HL-60 (cell line): Measurements from ENCODE around the gene MAP6D1.

Experiments
- DNase-seq, 2 experiments: peaks; one replicate each; pipeline ENCODE4 v3.0.0-alpha.2; 2010 to 2020; ENCODE audit warnings: low read depth in 1 of 2, low spot score in 1 of 2
- H3K27ac ChIP-seq: fragments of 250-450 bp; sonication (Bioruptor Pico); replicated peaks from 2 replicates; pipeline ENCODE4 v1.5.1; 2020; ENCODE audit warnings: mild to moderate bottlenecking, moderate library complexity
- H3K27me3 ChIP-seq: fragments of 250-450 bp; sonication (Bioruptor Pico); 2 replicates; pipeline ENCODE4 v1.5.1; 2021; ENCODE audit warnings: mild to moderate bottlenecking, moderate library complexity; ENCODE audit not compliant: insufficient read depth, poor library complexity, severe bottlenecking
- H3K4me3 ChIP-seq: replicated peaks from 2 replicates; pipeline ENCODE4 v1.5.1; 2011; ENCODE audit warnings: mild to moderate bottlenecking, control low read depth, low read length; ENCODE audit not compliant: insufficient read depth
- CTCF ChIP-seq: IDR thresholded peaks from one replicate; pipeline ENCODE4 v1.5.1; 2011; ENCODE audit warnings: low read length, control low read depth, inconsistent platforms; ENCODE audit not compliant: insufficient read depth
- GABPA ChIP-seq: IDR thresholded peaks from 2 replicates; pipeline ENCODE4 v1.6.1; 2012; ENCODE audit warnings: low read depth
- POLR2AphosphoS5 ChIP-seq: IDR thresholded peaks from 2 replicates; pipeline ENCODE4 v1.6.1; 2012; ENCODE audit warnings: low read depth
- REST ChIP-seq: IDR thresholded peaks from 2 replicates; pipeline ENCODE4 v1.6.1; 2012; ENCODE audit warnings: low read depth; ENCODE audit not compliant: insufficient replicate concordance
- SPI1 ChIP-seq: IDR thresholded peaks from 2 replicates; pipeline ENCODE4 v1.6.1; 2012; ENCODE audit warnings: low read depth, mild to moderate bottlenecking, borderline replicate concordance

The MAP6D1 gene

GRCh38 chr3:183833516-183833915 lies 8.1 kb upstream of the MAP6D1 start:
- Histone ChIP-seq H3K27me3 (no peaks in the 10 kb centered on the region), H3K27ac (no peak overlapping the region), H3K4me3 (no peak overlapping the region)
- no peak for DNase-seq
- no peak for TF ChIP-seq CTCF
- TF ChIP-seq GABPA: no peak
- no peak for TF ChIP-seq SPI1
- no peak for TF ChIP-seq REST
- no peak for TF ChIP-seq POLR2AphosphoS5

- H3K27ac ChIP-seq: no peak overlapping the region
- TF ChIP-seq GABPA (no peak), SPI1 (no peak), POLR2AphosphoS5 (no peak; the same call in 1 of the 2 replicates), REST (no peak), CTCF (no peak)
- no peak for DNase-seq
- no peak overlapping the region for H3K4me3 ChIP-seq
- H3K27me3 ChIP-seq: no peaks in the 10 kb centered on the region
These were observed 4.8 kb upstream of the MAP6D1 start for GRCh38 chr3:183830187-183830586.

- TF ChIP-seq GABPA: no peak
- TF ChIP-seq POLR2AphosphoS5: no peak
- TF ChIP-seq REST: no peak
- no peak for TF ChIP-seq CTCF
- no peak for TF ChIP-seq SPI1
- H3K27me3 ChIP-seq: no peaks in the 10 kb centered on the region
These were observed 4.1 kb upstream of the MAP6D1 start for GRCh38 chr3:183829466-183829865.

More at GRCh38 chr3:183829466-183829865, 4.1 kb upstream of the MAP6D1 start:
- H3K27ac ChIP-seq: no peak overlapping the region
- no peak overlapping the region for H3K4me3 ChIP-seq
- DNase-seq: no peak
